Measurements from ENCODE around the gene ARL5A.

The ARL5A gene

DNA sequence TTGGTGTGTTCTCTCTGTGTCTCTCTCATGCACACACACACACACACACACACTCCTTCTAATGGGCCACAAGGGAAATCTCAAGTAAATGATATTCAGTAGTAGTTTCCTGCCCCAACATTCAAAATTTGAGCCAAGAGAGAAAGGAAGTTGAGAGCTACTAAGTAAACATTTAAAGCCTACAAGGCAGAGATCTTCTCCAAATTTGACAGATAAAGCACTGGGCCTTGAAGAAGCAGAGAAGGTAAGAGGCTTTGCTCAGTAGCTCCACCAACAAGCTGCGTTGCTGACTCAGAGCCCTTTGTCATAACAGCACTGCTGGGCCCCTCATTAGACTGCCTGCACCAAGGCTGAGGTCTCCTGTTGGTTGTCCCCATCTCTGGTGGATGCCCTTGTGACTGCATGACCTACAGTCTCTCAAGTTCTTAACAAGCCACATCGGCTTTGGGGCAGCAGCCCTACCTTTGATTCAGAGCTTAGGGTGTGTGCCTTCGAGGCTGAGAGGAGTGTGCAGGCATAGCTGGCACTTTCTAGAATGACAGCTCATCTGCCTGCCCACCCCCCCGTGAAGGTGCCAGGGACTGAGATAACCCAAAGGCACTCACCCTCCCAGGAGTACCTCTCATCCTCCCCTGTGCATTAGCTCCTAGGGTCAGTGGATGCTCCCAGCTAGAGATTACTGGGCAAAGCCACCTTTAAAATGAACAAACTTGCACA is 61.6 kb downstream of the ARL5A start:
- no peak for DNase-seq (ENCODE audit: low read depth in 2 of 2)

- no peak for DNase-seq (ENCODE audit: low read depth in 2 of 2)
Measured at GRCh38 chr2:151765760-151766410, 62.3 kb downstream of the ARL5A start.

- DNase-seq (ENCODE audit: low read depth in 2 of 2) = no peak
Measured at GRCh38 chr2:151762694-151763093, 65.5 kb downstream of the ARL5A start.

DNA sequence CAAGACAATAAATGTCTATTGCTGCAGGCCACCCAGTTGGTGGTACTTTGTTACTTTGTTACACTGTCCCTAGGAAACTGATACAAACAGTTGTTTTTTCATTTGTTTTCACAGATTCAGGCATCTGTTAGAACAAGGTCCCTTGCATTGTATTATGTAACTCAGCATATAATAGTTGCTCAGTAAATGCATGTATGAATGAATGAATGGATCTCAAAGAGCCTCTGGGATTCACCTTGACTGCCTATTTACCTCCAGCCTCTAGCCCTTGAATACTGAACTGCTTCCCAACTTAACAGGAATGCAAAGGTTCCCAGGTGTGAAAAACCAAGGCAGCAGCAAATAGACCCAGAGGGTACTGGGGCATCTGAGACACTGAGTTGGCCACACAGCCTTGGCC is 66.5 kb downstream of the ARL5A start:
- DNase-seq (ENCODE audit: low read depth in 2 of 2) = no peak

GRCh38 chr2:151761193-151761592 is 67.0 kb downstream of the ARL5A start:
- no peak for DNase-seq (ENCODE audit: low read depth in 2 of 2)

- DNase-seq (ENCODE audit: low read depth in 2 of 2) = no peak
Measured at GRCh38 chr2:151760139-151760650, 68.0 kb downstream of the ARL5A start.

DNA sequence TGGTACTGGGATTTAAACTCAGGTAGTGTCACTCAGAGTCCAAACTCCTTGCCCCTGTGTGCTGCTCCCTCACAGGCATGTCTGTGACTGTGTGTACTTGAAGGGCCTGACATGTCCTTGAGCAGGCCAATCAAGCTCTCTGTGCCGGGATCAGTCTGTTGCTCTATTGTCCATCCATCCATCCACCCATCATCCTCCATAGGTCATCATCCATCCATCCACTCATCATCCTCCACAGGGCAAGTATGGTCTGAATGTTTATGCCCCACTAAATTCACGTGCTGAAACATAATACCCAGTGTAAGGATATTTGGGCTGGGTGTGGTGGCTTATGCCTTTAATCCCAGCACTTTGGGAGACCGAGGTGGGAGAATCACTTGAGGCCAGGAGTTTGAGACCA is 69.5 kb downstream of the ARL5A start:
- no peak for DNase-seq (ENCODE audit: low read depth in 2 of 2)

GRCh38 chr2:151757861-151758260 is 70.4 kb downstream of the ARL5A start:
- DNase-seq (ENCODE audit: low read depth in 2 of 2) = no peak

DNA sequence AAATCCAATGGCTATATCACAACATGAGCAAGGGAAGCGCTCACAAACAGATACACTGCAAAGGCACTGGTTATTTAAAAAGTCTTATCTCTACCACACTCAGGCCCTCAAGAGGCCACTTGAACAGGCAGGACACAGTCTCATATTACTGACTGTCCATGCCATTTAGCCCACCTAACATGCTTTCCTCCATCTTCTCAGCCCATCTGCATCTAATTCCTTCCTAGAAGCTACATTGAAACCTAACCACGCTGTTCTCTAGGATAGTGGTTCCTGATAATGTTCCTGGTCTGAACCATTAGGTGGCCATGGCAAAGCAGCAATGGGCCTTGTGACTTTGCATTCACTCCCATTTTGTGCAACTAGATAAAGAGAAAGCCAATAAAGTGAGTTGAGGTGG is 71.4 kb downstream of the ARL5A start:
- DNase-seq (ENCODE audit: low read depth in 2 of 2) = no peak

DNA sequence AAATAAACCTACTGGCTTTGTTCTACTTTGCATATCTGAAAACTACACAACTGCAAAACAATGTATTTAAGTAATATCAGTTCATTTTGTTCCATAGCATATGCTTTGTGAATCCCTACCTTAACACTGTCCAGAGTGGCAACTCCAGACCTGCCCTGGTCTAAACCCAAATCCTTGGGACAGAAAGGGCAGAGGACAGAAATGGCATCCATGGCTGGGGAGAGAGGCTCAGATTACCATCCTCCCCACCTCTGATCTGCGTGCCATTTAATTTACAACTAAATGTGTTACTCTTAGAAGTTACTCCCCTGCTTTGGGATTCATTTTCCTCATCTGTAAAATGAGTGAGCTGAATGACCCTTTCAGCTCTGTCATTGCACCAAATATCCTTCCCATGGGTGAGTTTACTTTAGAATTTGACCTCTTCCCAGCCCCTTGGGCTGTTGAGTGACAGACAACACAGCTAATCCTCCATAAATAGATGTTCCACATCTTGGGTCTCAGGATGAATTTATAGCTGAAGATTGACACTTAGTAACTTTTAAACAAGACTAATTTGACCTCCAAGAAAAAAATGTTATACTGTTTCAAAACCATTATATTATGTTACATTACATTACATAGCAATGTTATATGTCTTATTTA is 73.8 kb downstream of the ARL5A start:
- no peak for DNase-seq (ENCODE audit: low read depth in 2 of 2)

DNA sequence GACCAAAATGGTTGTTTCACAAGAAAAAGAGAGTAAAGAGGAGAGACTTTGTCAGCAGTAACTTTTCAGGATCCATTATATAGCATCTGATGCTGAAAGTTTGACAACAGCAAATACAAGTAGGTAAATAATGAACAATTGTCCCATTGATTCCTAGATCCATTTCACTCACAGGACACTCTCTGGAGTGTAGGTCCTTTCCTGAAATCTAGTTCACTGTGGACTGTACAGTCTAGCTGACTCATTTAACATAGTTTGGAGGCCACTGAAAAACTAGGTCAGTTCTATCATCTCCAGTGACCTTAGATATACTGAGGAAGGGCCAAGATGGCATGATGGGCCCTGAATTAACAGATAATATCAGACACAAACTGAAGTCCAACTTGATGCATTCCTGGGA is 74.7 kb downstream of the ARL5A start:
- DNase-seq (ENCODE audit: low read depth in 2 of 2) = no peak

Data from stimulated activated CD8-positive, alpha-beta memory T cell treated with anti-CD3 and anti-CD28 coated beads, Interleukin-15, amount 100 ng/mL, for 4 hours (primary cell).